Right renal cortex interstitium (tissue), 3 donors: ENCODE results near the gene VPS54. TPM values are rescaled to one million over a fixed set of nuclear protein-coding genes. Genes with fewer than 3 reads are reported as not detected.
A peak's percentile ranks its signal among the peaks of the same experiment; 100 is the strongest.

Experiments
- DNase-seq, 3 donors: peaks; one replicate each; pipeline ENCODE4 v3.0.0-alpha.2; 2013; ENCODE audit warnings: low read depth in 3 of 3, low spot score in 2 of 3
- polyA plus RNA-seq, 3 donors: library from polyadenylated mRNA; unstranded; fragments of 120-200 nt; gene quantifications; one replicate each; pipeline ENCODE4 v1.2.1, GENCODE V29; 2013; ENCODE audit not compliant: insufficient read length in 3 of 3

VPS54 gene, protein sequence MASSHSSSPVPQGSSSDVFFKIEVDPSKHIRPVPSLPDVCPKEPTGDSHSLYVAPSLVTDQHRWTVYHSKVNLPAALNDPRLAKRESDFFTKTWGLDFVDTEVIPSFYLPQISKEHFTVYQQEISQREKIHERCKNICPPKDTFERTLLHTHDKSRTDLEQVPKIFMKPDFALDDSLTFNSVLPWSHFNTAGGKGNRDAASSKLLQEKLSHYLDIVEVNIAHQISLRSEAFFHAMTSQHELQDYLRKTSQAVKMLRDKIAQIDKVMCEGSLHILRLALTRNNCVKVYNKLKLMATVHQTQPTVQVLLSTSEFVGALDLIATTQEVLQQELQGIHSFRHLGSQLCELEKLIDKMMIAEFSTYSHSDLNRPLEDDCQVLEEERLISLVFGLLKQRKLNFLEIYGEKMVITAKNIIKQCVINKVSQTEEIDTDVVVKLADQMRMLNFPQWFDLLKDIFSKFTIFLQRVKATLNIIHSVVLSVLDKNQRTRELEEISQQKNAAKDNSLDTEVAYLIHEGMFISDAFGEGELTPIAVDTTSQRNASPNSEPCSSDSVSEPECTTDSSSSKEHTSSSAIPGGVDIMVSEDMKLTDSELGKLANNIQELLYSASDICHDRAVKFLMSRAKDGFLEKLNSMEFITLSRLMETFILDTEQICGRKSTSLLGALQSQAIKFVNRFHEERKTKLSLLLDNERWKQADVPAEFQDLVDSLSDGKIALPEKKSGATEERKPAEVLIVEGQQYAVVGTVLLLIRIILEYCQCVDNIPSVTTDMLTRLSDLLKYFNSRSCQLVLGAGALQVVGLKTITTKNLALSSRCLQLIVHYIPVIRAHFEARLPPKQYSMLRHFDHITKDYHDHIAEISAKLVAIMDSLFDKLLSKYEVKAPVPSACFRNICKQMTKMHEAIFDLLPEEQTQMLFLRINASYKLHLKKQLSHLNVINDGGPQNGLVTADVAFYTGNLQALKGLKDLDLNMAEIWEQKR
- 10 to 100 TPM; 55.5 to 57.5 (median 56.2) TPM for polyA plus RNA-seq

GRCh38 chr2:64019083-64019974 lies at the start of gene VPS54:
TSS of gene VPS54 (minus strand) at chr2:64019428. CDS start at chr2:63983999, 35,429 bp downstream.
- DNase-seq = peak; percentile 52 to 65 (median 56)

- DNase-seq = no peak
These were observed 48.1 kb upstream of the VPS54 start for GRCh38 chr2:64067326-64067725.

DNA sequence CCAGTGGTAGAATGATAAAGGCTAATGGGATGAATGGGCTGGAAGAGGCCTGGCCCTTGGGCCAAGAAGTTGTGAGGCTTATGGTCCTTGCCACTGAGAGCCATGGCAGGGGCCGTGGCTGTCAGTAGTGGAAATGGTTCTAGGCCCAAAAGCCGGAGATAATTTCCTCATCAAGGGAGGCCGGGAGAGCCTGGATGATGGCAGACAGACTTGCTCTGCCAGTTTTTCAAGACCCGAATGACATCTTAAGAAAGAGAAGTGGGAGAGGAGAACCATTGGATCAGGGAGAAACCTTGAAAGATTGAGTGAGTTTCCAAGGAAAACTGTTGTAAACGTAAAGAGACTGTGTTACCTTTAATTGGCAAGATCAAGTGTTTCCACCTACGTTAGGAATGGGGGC lies 46.3 kb upstream of the VPS54 start:
- DNase-seq = no peak

DNA sequence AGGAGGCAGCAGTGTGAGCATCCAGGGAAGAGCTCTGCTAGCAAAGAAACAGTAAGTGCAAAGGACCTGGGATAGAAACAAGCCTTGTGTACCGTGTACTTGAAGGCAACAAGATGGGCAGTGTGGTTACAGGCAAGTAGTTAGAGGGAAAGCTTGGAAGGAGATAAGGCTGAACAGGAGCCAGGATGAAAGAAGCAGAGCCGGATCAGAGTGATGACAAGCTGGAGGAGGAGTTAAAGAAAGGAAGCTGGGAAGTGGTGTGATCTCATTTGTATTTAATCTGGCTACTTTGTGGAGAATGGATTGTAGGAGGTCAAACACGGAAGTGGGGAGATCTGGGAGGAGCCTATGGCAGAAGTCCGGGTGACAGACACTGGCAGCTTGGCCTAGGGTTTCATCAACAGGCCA lies 44.7 kb upstream of the VPS54 start:
- no peak for DNase-seq

DNA sequence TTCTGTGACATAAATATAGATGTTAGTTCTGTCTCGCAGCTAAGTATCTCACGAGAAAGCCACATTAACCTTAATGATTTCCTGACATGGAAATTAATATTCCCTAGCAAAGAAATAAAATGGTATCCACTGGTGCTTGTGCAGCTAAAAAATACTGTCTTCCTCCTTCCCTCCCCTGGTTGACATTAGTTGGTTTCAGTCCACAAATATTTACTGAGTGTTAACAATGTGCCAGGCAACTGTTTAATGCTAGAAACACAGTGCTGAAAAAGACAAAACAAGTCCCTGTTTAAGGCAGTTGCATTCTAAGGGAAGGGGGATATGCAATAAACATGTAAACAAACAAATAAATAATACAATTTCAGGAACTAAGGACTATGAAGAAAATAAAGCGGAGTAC lies 44.2 kb upstream of the VPS54 start:
- DNase-seq = no peak

- no peak for DNase-seq
These were observed 43.6 kb upstream of the VPS54 start for GRCh38 chr2:64062840-64063239.

GRCh38 chr2:64059270-64059669 lies 40.0 kb upstream of the VPS54 start:
- no peak for DNase-seq

DNA sequence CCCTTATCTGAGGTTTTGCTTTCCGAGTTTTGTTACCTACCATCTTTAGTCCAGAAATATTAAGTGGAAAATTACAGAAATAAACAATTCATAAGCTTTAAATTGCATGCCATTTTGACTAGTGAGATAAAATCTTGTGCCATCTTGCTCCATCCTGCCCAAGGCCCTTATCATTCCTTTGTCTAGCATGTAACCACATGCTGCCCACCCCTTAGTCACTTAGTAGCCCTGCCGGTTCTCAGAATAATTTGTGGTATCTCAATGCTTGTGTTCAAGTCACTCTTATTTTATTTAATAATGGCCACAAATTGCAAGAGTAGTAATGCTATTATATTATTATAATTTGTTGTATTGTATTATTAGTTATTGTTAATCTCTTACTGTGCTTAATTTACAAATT lies 36.8 kb upstream of the VPS54 start:
- no peak for DNase-seq

DNA sequence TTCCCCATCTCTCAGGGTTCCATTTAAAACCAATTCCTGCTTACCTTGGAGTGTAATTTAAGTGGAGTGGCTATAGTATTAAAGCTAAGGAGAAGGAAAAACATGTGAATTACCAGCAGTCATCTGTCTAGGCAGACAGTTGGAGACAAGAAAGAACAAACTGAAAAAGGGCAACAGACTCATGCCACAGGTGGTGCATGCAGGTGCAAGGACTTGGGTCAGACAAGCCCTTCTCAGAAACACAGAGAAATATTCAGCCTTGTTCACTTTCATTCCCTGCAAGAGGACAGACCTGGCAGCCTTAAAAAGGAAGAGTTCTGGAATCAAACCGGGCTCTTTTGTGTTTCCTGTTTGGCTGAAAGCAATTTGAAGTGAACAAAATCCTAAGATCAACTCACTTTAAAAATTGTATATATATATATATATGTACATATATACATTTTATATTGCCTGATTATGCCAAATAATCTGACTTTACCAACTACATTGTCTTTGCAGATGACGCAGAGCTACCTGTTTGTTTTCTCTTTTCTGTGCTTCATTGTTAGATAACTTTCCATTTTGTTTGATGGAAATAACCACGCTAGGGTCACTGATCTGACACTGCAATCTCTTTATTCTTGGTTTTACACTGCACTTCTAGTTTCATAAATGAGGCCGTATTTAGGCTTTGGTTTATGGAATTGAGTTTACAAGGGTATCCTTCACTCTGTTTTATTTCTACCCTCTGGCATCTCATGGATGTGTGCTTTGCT lies 35.1 kb upstream of the VPS54 start:
- DNase-seq = no peak

GRCh38 chr2:64052463-64053241 lies 33.4 kb upstream of the VPS54 start:
- DNase-seq = peak in 1 of 3 donors; percentile 9

DNA sequence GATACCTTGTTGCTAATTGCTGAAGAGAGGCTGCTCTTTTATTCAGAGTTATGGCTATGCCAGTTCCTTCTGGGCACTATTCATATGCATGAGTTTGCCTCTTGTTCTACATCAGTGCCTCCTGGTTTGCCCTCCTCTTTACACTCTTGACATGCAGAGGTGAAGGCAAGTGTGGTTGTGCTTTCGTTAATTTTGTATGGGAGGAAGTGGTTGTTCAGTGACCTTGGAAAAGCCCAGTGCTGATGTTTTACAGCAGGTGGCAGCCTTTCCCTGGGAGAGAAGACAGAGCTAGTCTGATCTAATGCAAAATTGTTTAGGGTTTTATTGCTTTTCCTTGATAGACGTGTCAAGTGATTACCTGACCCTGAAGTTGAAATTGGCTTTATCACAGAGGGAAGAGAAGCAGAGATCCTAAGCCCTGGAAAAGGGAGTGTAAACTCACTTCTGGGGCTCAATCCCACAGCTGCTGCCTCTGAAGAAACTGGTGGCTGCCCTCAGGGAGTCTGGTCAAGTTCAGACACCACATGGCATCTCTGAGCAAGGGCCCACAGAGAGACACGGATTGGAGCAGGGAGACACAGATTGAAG lies 30.5 kb upstream of the VPS54 start:
- DNase-seq = peak; percentile 54 to 69 (median 61)

GRCh38 chr2:64045938-64046337 lies 26.7 kb upstream of the VPS54 start:
- DNase-seq = no peak

DNA sequence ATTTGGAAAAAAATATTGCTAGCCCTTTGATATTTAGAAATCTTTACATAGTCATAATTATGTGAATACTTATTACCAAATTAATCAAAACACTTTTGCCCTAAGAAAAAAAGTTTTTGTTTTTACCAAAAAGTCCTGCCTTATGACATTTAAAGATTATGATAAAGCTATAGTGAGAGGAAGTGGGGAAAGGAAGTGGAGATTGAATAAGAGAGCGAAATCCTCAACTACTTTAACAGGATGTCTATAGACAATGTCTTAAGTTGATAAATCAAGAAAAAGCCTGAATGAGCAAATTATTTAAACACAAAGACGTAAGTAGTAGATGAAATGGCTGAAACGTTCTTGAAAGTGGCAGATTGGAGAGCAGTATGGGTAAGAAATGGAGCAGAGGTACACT lies 20.9 kb upstream of the VPS54 start:
- no peak for DNase-seq

DNA sequence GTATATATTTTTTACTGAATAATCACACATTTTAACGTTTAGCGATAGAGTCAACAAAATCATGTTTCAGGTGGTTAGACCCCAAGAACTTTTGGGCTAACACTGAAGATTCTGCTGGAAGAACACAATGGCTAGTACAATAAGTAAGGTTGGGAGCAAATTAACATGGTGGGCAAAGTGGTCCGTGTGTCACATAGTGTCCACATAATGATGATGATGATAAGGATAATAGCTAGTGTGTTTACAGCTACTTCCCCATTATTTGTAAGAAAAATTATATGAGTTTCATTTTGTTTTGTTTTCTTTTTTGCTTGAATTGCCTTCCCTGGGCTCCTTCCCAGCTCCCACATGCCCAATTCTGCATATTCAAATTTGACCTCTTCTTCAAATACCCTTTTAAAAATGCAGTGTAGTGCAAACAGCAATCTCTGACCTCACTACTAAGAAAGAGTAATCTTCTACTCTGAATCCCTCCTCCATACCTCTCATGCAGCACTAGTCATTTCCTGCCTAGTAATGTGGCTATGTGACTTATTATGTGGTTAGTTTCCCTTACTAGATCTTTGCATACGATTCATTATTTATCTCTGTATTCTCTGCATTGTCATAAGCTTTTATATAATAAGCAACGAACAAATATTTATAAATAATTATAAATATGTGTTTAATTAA lies 16.9 kb upstream of the VPS54 start:
- no peak for DNase-seq

DNA sequence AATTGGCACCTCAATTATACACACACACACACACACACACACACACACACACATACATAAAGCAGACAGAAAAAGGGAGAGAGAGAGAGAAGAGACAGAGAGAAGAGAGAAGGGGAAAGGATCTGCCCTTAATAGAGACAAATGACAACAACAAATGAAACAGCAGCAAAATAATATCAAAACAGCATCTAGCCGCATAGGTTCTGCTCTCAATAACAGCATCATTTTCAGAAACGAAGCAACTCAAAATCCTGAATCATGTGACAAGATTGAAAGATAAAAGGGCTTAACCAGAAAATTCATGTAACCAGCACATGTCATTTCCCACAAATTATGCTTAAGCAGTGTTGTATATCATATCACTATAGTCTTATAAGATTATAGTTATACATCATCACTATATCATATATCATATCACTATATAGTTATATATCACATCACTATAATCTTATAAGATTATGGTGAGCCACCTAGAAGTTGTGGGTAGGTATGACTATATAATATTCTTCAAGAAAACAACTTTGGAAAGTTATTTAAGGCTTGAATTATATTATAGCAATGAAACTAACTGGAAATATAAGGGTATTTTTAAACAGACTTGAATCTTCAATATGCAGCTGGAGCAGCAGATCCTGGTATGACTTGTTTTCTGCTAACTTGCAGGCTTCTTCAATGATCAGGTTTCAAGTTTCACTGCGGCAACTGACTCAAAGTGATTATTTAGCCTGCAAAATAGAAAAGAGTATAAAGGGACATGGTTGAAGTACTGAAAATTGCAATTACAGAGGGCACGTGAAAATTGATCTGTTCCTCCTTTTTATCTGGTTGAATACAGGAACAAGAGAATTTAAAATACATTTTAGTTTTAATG lies 16.1 kb upstream of the VPS54 start:
- no peak for DNase-seq

GRCh38 chr2:64029116-64029665 lies 10.0 kb upstream of the VPS54 start:
- DNase-seq = no peak

- DNase-seq = no peak
These were observed 6.5 kb upstream of the VPS54 start for GRCh38 chr2:64025741-64026140.
